ENCODE data around the gene IMPG1.

IMPG1 gene, protein sequence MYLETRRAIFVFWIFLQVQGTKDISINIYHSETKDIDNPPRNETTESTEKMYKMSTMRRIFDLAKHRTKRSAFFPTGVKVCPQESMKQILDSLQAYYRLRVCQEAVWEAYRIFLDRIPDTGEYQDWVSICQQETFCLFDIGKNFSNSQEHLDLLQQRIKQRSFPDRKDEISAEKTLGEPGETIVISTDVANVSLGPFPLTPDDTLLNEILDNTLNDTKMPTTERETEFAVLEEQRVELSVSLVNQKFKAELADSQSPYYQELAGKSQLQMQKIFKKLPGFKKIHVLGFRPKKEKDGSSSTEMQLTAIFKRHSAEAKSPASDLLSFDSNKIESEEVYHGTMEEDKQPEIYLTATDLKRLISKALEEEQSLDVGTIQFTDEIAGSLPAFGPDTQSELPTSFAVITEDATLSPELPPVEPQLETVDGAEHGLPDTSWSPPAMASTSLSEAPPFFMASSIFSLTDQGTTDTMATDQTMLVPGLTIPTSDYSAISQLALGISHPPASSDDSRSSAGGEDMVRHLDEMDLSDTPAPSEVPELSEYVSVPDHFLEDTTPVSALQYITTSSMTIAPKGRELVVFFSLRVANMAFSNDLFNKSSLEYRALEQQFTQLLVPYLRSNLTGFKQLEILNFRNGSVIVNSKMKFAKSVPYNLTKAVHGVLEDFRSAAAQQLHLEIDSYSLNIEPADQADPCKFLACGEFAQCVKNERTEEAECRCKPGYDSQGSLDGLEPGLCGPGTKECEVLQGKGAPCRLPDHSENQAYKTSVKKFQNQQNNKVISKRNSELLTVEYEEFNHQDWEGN

DNA sequence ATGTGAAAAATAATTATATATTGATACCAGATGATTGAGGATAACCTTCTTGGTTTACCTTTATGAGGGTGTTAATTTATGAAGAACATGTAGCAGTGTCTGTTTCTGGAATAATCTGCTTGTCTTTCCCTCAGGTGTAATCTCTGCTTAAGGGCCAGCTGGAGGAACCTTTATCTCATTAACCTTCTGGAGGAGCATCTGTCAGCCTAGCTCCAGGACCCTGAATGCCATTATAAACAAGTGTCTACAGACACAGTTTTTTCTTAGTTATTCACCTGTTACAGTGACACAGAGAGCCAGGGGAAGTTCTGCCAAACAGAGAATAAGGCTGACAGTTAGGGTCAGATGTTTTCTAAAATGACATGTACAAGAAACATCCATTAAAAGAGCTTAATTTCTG, at the start of gene IMPG1:
IMPG1 (minus strand) TSS at position 101 of the 400 bp plus-strand sequence. CDS start 174 bp downstream, outside the sequence.
- DNase-seq (ENCODE audit: low read depth) = no peak

DNA sequence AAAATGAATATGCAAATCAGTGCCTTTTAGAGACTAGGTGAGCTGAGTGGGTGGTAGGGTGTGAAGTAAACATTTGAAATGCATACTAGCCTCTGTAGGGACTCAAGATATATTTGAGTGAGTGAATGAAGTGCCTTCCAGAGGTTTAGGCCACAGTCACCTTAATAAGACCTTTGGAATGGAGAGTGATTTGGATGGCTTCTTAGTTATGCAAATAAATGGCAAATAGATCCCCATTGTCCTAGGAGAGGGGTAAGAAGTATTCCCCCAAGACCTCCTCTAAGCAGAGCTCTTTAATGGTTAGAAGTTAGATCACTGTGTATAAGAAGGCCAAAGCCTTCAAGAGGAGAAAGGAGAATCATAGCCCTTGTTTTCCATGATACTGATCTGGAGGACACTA, 47.8 kb upstream of the IMPG1 start:
- no peak for DNase-seq (ENCODE audit: low read depth)

DNA sequence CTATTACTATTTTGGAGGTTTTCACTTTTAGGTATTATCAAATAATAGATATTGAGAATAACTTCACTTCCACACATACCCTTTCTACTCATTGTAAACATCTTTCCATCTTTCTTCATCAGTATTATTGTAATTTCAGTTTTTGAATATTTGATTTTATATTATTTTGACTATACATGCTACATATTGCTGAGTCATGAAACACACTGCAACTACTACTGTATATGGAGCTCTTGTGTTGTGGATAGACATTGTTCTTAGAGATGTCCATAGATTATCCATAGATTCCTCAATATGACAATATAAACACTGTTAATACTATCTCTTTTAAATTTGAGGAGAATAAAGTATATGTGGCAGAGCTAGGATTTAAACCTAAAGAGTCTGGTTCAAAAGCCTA, 819 bp upstream of the IMPG1 start:
- no peak for DNase-seq (ENCODE audit: low read depth)

DNA sequence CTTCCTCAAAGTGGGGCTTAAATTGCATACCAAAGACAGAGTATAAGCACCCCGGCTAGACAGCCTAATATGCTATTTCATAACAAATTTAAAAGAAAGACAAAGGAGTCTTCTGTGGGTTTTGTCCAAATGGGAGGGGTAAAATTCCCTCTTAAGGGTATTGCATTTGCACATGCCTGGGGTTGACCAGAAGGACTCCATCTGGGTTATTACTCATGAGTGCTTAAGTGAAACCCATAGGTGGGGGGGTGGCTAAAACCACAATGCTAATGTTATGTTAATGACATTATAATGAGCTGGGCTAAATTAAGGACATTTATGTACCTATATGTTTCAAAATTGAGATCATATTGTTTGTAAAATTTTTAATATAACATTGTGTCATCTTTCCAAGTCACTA, 15.0 kb downstream of the IMPG1 start:
- no peak for DNase-seq (ENCODE audit: low read depth)

DNA sequence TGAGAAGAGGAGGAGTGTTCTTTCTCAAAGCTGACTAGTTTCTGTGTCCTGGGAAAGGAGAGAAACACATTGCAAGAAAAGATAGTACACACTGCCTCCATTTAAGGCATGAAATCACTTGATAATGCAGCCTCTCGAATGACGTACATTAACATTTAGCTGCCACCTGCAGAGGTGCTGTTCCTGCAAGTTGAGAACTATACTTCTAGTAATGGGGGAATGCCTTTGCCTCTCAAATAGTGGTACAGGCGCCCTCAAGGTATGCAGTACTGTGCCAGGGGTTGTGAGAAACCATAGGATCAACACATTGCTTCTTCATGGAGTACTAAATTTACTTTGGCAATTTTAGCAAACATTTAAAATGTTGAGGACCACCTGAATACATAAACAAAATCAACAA, 20.1 kb downstream of the IMPG1 start:
- no peak for DNase-seq (ENCODE audit: low read depth)

DNA sequence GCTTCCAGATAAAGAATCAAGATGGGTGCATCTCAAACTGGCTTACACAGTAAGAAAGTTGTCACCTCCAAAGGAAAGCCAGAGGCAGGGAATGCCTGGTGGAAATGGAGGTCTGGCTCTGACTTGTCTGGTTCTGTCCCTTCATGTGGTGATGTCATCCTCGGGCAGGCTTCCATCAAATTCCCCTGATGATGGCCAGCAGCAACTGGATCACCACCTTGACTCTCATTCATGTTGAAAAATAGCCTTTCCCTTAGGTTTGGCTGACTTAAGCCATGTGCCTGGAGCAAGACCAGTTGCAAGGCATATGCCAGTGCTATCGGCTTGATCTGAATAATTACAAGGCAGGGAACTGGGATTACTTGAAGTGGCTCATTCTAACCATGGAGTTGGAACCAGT, 28.8 kb downstream of the IMPG1 start:
- DNase-seq (ENCODE audit: low read depth) = no peak

DNA sequence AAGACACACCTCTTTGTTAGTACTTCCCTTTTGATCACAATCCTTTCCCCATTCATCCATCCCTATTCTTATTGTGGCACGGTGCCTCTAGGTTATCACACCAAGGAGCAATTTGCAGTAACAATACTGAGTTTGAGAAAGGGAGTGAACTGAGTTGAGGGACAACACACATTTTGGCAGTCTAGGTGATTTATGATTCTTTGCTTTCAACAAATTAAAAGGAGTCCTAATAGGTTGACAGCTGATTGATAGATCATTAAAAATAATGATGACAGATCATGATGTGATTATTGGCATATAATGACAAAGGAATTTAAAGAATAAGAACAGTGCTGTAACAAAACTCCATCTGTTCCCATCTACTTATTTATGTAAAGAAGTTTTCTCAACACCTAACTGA, 36.7 kb downstream of the IMPG1 start:
- DNase-seq (ENCODE audit: low read depth) = no peak

DNA sequence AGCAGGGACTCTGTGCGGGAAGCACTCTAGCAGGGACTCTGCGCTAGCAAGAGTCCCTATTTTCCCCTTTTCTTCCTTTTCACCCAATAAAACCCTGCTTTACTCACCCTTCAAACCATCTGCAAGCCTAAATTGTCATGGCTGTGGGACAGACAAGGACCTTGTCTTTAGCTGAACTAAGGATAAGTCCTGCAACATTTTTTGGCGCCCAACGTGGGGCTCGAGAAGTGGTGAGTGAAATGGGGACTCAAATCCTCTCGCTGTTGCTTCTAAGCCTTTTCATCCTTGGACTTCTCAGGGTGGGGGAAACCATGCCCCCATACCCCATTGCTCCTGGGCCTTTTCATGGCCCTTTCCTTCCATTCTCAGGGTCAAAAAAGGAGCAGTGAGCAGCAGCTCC, 46.4 kb downstream of the IMPG1 start:
- DNase-seq (ENCODE audit: low read depth) = no peak

DNA sequence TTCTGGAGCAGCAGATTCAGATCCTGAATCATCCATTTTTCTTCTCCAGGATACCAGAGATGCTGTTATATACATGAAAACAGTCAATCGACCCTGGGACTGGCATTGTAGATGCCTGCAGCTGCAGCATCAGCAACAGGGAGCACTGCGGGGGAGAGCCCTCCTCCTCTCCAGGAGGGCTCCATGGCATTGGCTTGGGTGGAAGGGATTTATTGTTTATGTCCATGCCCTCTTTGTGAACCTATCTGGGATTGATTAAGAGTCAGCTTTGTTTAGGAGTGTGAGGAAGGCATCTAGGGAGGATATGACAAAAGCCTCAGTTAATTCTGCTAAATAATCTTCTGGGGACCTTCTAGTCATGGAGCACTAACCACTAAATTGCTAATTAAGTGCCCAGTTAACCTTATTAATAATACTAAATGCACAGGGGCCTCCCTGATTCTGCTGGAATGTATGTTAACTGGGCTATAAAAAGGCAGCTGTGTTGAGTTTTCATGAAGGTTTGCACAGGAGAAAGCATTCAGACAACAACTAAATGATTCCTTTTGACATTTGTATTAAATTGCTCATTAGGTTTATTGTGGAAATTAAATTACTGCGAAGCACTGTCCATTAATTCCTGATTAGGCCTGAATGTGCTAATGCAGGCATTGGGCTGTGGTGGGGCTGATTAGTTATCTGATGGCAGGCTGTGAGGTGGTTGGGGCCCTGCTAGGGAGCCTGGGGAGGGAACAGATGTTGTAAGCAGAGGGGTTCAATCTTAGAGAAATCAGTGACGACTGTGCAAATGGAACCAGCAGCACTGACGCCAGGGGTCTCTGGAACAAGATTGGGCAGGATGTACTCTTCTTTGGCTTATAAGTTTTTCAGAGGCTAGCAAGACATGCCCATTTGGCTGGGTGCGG, 57.6 kb downstream of the IMPG1 start:
- DNase-seq (ENCODE audit: low read depth) = no peak

DNA sequence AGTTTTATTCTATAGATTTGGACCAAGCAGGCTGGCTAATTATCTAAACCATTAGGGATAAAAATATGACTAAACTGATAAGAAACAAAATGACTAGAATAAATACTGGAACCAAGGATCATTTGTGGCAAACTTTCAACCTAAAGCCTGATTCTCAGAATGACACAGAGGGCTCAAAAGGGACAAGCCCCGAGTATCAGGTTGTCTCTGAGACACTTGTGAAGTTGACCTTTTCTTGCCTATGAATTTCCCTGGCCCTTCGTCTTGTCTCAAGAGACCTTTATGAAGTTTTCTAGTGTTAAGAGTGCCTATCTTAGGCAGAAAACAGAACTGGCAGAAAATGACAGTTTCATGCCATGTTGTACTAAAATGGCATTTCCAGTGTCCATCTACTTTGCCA, 68.3 kb downstream of the IMPG1 start:
- no peak for DNase-seq (ENCODE audit: low read depth)

DNA sequence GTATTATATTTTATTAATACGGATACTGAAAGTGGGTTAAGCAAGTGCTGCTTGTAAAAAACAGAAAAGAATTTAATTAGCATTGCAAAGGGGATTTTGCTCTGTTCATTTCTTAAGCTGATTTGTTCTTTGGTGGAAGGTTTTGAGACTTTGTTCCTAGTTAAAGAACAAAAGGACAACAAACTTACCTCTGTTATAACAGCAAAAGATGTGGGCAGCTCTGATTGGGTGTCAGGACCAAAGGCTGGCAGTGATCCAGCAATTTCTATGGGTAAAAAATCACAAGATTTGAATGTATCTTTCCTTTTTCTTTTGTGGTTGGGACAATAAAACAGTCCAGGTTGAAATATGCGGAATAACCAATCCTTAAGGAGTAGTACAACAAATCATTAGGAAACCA, 68.8 kb downstream of the IMPG1 start:
- no peak for DNase-seq (ENCODE audit: low read depth)

DNA sequence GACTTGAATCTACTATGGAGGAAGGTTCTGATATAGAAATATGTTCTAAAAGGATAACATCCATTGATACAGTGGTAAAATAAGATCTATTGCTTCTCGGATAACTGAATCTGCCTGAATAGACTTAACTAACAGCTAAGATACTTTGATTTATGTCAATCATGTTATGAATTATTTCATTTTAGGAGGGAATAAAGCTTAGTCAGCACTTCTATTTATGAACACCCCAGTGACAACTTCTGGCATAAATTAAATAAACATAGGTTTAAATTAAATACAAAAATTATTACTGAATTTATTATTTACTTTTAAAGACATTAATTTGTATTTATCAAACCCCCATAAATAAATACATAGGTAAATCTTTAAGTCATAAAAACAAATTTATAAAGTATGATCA, 69.3 kb downstream of the IMPG1 start:
- DNase-seq (ENCODE audit: low read depth) = no peak

DNA sequence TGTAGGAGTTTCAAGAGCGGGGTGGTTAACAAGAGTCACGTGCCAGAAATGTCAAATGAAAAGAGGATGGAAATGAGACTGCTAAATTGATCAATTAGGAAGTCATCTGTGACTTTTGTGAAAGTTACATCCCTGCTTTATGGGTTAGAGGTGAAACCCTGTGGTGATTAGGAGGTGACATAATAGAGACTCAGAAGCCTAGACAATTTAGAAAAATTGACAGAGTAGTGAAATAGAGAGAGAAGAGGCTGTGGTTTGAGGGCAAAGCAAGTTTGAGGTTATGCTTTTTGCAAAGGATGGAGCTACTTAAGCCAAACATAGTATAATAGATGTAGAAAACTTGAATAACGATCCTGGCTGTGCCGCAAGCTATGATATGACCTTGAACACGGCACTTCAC, 71.8 kb downstream of the IMPG1 start:
- no peak for DNase-seq (ENCODE audit: low read depth)

DNA sequence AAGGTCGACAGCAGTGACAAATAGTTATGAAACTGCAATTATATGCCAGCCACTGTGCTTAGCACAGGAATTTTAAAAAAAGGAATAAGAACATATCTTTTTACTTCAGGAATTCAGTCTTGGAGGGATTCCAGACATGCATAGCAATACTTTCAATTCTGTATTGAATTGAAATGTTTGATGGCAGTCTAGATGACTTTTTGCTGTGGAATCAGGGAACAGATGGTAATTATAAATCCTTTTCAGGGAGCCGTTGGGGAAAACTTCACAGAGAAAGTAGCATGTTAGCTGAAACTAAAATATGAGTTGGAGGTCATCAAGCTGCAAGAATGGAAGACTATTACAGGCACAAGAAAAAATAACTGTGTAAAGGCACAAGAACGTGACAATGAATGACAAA, 74.8 kb downstream of the IMPG1 start:
- no peak for DNase-seq (ENCODE audit: low read depth)

DNA sequence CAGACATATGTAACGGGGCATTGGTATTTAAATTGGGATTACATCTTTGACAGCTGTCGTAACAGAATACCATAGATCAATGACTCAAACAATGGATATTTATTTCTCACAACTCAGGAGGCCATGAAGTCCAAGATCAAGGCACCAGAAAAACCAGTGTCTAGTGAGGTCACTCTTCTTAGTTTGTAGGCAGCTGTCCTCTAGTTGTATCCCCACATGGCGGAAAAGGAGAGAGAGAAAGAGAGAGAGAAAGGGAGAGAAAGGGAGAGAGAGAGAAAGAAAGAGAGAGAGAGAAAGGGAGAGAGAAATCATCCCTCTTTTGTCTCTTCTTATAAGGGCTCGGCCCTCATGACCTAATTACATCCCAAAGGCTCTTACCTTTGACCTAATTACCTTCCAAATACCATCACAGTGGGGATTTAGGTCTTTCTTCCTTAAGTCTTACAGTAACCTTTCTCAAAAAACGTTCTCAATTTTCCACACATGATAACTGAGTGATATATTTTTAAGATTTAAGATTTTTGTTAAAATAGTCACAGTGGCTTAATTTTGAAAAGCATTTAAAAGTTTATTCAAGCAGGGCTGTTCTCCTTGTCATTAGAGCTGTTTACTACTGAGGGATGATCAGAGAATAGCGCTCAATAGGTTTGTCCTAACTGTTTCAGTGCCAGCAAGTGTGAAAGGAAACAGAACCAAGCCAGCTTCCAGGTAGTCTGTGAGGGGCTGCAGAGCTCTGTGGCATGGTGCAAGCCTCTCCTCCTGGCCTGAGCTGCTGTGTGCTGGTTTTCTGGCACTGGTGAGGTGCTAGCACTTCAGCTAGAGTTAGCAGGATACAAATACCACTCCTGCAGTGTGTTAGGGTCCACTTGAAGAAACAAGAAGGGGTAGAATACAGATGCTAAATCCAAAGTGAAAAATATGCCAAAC, 79.0 kb downstream of the IMPG1 start:
- no peak for DNase-seq (ENCODE audit: low read depth)

DNA sequence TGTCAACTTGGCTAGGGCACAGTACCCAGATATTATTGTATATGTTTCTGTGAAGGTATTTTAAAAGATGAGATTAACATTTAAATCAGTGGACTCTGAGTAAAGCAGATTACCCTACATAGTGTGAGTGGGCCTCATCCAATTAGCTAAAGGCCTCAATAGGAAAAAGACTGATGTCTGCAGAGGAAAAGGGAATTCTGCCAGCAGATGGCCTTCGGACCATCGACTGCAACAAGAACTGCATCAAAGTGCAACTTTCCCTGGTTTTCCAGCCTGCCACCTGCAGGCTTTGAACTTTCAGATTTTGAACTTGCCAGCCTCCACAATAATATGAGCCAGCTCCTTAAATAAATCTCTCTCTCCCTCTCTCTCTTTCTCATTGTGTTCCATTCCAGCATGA, 80.5 kb downstream of the IMPG1 start:
- DNase-seq (ENCODE audit: low read depth) = no peak

DNA sequence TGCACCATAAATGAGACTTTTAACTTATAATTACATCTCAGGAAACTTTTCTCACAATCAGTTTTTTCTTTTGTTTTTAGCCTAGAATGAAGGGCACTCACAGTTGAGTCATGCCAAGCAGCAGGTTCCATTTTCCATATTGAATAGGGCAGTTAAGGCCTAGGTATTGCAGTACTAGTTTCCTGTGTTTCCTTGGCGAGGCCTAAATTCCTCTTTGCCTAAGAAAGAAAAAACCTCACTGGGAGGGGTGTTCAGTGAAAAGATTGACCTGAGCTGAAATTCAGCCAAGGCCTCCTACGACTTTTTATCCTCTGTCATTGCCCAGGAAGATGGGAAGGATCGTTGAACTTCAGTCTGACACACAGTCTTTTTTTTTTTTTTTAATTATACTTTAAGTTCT, 85.5 kb downstream of the IMPG1 start:
- no peak for DNase-seq (ENCODE audit: low read depth)

DNA sequence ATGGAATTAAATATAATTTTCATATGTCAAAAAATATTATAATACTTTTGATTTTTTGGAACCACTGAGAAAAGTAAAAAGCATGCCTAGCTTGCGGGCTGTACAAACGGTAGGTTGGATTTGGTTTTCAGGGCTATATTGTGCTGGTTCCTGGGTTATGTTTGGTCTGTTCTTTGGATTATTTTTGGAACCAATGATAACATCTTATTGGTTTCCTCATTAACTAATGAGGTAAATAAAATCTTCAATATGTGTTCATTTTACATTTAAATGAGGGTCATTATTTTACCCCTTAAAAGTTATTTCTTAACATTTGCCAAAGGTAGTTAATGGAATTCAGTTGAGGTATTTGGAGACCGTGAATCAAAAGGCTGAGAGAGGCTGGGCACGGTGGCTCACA, 96.6 kb downstream of the IMPG1 start:
- DNase-seq (ENCODE audit: low read depth) = no peak

DNA sequence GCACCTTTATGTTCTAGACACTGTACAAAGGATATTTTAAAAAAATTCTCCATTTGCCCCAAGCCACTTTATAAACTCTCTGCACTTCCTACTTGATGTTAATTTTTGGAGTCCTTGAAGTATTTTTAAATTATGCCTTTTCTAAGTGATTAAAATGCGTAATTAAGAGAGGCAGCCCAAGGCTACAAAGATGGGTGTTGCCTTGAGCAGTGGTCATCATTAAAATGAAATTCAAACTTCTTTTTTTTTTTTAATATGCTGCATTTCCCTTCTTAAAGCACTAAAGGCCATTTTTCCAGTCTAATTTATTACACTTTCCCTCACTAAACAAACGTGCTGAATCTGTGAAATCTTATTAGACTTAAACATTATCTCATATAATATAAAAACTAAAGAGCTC, 102.4 kb downstream of the IMPG1 start:
- no peak for DNase-seq (ENCODE audit: low read depth)

DNA sequence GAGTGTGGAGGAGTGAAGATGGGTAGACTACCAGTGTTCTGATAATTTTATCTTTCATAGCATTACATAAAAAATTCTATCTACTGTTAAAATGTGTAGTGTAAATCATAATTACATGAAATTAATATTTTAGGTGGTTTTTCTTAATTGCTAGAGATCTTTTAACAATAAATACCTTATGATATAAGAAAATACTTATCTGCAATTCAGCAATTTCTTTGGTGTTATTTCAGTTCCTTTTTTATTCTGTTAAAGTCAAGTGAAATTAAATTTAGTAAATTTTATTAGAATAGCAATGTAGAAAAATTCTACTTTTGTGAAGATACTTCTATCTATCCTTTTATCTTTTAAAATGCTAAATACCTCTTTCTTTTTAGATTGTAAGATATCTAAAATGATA, 104.3 kb downstream of the IMPG1 start:
- DNase-seq (ENCODE audit: low read depth) = no peak

DNA sequence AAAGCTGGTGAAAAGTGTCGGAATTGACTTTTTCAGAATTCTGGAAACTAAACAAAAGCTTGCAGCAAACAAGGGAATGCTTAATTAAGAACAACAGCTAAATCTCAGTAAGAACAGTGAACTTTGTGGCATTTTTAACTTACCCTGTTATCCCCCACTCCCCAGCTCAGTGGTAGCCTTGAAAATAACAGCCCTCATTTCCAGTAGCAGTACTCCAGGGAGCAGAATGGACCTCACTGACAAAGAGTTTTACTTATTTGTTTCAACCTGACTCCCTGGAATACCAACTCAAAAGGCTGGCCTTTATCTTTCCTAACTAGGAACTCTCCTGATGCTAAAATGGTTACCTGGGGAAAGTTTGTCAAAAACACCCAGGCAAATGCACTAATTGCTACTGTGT, 108.9 kb downstream of the IMPG1 start:
- no peak for DNase-seq (ENCODE audit: low read depth)
